Stimulated activated CD4-positive, alpha-beta T cell treated with anti-CD3 and anti-CD28 coated beads, TNF-alpha, amount 100 ng/mL, for 4 hours (primary cell): Measurements from ENCODE around the gene NPFFR1.

Experiments
- DNase-seq, 3 experiments: peaks; one replicate each; pipeline ENCODE4 v3.0.0-alpha.2; 2020; ENCODE audit warnings: low read depth in 3 of 3

The NPFFR1 gene

DNA sequence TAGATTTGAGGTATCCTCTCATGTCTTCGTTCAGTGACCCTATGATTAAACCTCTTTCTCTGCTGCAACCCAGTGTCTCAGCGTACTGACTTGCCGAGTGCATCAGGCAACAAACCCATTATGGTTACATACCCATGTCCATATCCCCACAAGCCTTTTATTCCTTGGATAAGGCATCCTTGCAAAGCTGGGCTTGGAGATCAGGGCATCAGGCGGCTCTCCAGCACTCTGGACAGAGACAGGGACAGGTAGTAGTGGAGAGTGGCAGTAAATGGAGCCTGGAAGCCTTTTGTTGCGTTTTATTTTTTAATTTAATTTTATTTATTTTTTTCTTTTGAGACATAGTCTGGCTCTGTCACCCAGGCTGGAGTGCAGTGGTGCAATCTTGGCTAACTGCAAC is 32.0 kb upstream of the NPFFR1 start:
- no peak for DNase-seq

DNA sequence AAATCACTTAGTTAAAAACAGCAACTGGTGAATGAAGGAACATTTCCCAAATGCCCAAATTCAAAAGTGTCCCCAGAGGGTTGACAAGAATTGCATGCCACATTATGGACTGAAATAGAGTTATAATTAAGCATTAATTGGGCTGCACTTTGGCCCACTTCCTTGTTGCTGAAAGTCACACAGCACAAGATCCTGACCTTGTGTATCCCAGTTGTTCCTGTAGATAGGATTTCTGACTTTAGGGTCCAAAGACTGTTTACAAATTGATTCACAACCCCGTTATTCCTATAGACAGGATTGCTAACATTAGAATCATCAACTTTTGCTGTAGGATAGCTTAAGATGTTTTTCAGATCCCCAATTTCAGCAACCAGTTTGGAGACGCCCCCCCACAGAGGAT is 31.5 kb upstream of the NPFFR1 start:
- no peak for DNase-seq

GRCh38 chr10:70312972-70313371 is 29.2 kb upstream of the NPFFR1 start:
- no peak for DNase-seq

- no peak for DNase-seq
Observed at GRCh38 chr10:70312249-70312648, 28.4 kb upstream of the NPFFR1 start.

DNA sequence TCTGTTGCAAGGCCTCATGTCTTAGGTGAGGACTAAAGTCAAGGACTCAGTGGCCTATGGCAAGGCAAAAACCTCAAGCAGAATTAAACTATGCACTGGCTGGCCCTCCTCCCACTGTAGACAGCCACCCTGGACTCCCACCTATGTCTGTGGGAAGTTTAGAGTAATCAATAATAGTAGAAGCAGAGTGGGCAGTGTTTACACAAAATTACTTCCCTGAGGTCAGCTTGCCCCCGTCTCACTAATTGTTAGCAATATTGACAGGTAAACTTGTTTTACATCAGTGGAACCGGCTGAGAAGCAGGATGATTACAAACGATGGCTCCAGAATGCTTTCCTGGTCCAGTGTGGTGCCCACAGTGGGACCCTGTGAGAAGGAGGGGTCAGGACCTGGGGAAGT is 27.9 kb upstream of the NPFFR1 start:
- DNase-seq: no peak

DNA sequence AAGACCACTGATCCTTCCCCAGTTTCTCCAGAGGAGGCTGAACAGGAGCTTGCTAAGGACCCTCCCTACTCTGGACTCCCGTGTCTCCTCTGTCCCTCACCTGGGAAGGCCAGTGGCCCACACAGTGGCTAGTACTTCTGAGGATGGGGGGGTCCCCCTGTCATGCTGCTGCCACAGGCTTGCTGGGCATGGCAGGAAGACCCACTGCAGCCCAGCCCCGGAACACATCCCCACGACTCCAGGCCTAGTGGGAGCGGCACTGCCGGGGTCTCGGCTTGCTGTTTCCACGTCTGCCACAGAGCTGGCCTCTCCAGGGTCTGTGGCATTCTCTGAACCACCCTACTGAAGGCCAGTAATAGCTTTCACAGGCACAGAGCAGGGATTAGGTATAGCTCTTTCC is 25.9 kb upstream of the NPFFR1 start:
- no peak for DNase-seq

- no peak for DNase-seq
Observed at GRCh38 chr10:70308121-70309060, 24.6 kb upstream of the NPFFR1 start.

DNA sequence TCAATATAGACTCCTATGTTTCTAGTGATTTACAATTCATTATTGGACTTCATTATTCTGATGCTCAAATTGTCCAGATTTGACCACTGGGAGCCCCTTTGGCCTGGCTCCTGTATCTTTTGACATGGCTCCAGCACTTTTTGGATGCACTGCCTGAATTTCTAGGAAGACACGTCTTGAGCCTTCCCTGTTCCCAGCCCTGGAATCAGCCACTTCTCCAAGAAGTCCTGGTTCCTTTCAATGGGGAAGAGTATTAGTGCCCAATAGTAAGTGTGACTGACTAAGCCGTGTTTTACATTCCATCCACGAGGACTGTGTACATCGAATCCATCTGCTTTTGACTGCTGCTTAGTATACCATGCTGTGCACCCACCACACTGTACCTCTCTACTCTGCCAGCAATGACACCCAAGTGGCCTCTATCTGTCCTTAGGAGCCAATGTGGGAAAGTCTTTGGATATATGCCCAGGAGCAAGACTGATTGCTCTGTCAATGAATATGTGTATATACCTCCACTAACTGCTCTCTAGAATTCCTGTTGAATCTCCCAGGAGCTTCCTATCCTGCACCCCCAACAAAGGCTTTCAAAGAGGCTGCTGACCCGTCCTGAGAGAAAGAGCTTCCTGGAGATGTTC is 23.2 kb upstream of the NPFFR1 start:
- no peak for DNase-seq

DNA sequence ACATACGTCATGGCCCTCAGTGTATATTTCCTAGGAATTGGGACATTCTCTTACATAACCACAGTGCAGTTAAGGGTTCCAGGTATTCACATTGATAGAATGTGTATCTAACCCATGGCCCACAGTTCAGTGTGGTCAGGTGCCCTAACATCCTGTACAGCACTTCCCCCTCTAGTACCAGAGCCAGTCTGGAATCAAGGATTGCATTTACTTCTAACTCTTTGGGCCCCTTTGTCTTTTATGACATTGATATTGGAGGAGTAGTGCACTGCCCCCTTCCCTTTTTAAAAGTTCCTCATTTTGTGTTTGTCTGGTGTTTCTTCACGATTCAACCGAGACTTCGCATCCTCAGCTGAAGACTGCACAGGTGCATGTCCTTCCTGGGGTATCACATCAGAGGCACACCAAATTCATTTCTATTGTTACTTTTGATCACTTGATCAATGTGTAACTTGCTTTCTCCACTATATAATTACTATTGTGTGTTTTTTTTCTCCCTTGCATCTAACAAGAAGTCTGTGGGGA is 22.4 kb upstream of the NPFFR1 start:
- no peak for DNase-seq

DNA sequence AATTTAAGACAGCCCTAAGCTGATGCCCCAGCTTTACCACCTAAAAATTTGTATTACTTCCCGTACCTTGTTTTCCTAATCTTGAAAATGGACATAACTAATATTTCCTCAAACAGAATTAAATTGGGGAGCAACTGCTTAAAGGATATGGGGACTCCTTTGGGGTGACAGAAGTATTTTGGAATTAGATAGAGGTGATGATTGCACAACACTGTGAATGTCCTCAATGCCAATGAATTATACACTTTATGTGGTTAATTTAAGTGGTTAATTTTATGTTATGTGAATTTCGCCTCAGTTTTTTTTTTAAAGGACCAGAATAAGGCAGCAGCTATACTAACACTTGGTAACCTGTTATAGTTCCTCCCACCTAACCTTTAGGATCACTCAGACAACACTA is 19.9 kb upstream of the NPFFR1 start:
- DNase-seq: no peak

GRCh38 chr10:70302292-70302691 is 18.5 kb upstream of the NPFFR1 start:
- DNase-seq: no peak

- no peak for DNase-seq
Observed at GRCh38 chr10:70300908-70301597, 17.2 kb upstream of the NPFFR1 start.

DNA sequence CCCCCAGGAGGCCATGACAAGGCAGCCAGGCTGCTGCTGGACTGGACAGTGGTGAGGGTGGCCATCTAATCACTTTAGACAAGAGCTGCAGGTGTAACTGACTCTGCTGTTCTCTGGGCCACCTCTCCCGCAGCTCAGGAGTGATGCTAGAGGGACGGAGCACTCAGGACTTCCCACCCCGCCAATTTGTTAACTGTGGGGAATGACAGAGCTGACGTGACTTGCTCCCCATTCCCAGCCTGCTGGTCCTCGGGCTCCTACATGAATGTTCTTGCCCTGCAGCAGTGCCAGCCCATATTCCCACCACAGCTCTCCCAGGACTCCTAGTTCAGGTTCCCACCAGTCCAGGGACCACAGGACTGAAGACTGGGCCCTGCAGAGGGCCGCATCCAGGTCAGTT is 16.7 kb upstream of the NPFFR1 start:
- no peak for DNase-seq

- DNase-seq: no peak
Observed at GRCh38 chr10:70299876-70300275, 16.1 kb upstream of the NPFFR1 start.

DNA sequence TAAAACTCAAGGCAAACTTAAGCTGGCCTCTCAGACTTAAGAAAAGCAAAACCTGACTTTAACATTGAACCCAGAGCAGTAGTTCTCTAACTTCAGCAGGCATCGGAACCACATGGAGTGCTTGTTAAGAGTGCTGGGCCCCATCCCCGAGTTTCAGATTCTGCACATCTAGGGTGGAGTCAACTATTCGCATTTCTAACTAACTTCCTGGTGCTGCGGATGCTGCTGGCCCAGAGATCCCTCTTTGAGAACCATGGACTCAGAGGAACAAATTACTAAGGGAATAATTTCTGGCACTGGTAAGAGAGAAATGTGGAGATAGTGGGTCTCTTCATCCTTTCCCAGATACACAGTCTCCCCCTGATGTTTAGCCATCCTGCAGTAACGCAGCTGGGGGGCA is 14.6 kb upstream of the NPFFR1 start:
- DNase-seq: no peak

DNA sequence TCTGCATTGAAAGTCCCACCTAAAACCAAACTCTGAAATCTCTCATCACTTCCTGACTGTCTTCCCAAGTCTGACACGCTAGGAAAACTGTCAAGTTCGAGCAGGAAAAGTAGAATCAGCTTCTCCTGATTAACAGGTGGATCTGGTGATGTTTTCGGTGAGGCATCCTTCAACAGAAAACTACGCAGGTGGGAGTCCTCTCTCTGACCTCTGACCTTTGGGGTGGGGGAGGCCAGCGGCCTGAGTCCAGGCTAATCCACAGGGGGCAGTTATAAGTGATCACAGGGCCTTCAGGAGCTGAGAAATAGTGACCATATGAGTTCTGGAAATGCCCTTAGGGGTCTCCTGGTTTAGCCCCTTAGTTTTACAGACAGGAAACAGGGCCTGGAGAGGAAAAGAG is 13.4 kb upstream of the NPFFR1 start:
- no peak for DNase-seq

- no peak for DNase-seq
Observed at GRCh38 chr10:70296406-70296899, 12.6 kb upstream of the NPFFR1 start.

DNA sequence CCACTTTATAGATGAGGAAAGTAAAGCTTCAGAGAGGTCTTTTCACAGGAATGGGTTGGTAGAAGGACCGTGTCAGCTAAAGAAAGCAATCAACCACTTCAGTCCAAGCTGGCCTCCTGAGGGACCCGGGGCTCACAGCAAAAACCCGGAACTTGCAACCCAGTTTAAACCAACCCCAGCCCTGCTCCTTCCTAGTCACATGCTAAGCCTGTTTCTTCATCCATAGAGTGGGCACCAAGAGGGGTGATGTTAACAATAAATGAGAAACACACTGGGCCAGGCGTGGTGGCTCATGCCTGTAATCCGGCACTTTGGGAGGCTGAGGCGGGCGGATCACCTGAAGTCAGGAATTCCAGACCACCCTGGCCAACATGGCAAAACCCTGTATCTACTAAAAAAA is 12.1 kb upstream of the NPFFR1 start:
- DNase-seq: no peak

- DNase-seq: no peak
Observed at GRCh38 chr10:70295321-70295720, 11.5 kb upstream of the NPFFR1 start.

DNA sequence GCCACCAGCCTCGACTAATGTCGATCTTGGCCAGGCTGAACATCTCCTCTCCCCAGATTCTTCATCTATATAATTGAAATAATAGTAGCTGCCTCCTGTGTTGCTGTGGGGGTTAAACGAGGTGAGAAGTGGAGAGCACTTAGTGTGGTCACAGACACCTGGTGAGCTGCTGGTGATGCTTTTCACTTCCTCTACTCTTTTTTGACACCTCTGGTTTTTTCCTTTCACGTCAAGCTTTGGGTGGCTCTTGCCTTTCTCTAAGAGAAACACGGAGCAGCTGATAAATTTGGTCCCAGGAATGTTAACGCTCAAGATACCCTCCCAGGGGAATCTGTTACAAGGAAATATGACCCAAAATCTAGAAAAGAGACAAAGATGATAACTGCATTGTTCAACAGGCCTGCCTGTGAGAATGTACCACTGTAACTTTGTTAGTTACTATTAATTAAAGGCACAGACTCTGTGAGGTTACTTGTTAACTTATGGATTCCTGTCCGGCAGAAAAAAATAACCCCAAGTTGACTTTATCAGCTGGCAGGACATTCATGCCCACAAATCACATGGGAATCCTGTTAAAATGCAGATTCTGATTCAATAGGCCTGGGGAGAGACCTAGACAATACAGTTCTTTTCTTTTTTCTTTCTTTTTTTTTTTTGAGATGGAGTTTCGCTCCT is 9.5 kb upstream of the NPFFR1 start:
- no peak for DNase-seq

- DNase-seq: no peak
Observed at GRCh38 chr10:70292004-70292403, 8.2 kb upstream of the NPFFR1 start.

GRCh38 chr10:70289739-70290138 is 5.9 kb upstream of the NPFFR1 start:
- no peak for DNase-seq
